HCT116 (cell line): Measurements from ENCODE around the gene ATP4A. TPM values are rescaled to one million over a fixed set of nuclear protein-coding genes. Genes with fewer than 3 reads are reported as not detected.

Experiments used
- ATAC-seq: fragments of 200-7000 bp; cut with Tn5 transposase; 2 replicates; pipeline ENCODE4 v1.9.1; 2020; ENCODE audit warnings: mild to moderate bottlenecking, moderate library complexity
- BruUV-seq: library from RNA; stranded (reverse); fragments of 400-500 nt; replicated peaks from 2 replicates; lab custom pipeline; 2021; lab: Mats Ljungman, UMichigan
- CTCF ChIA-PET: fragments of 300-600 bp; sonication (Branson Sonifier 250); formaldehyde crosslinking; loops from one replicate; lab custom pipeline; 2021; ENCODE audit warnings: antibody characterized with exemption; lab: Charles Lee
- POLR2A ChIA-PET: fragments of 300-600, 350-600 bp; sonication (Branson Sonifier 250); formaldehyde crosslinking; loops from one replicate; lab custom pipeline; 2021; ENCODE audit warnings: antibody characterized with exemption; lab: Charles Lee
- RAD21 ChIA-PET, 2 experiments: fragments of 300-600 bp; sonication (Branson Sonifier 250); formaldehyde crosslinking; loops; one replicate each; lab custom pipeline; 2023; ENCODE audit warnings: low total read pairs in 2 of 2; ENCODE audit not compliant: uncharacterized antibody in 2 of 2, unreplicated experiment in 2 of 2, low non-redundant PET in 1 of 2; lab: Charles Lee
- DNase-seq: peaks from one replicate; pipeline ENCODE4 v3.0.0-alpha.2; 2010; ENCODE audit warnings: low read depth, low spot score
- H2AFZ ChIP-seq: fragments of 200-600 bp; shearing (Covaris generic), sonication (generic); 2 replicates; pipeline ENCODE4 v1.6.1; 2017; ENCODE audit warnings: low read depth, mixed run types, mixed read lengths, antibody characterized with exemption, low read length; ENCODE audit not compliant: poor library complexity, severe bottlenecking
- H3K27ac ChIP-seq: 2 replicates; pipeline ENCODE4 v1.5.1; 2012; ENCODE audit warnings: low read depth, low read length
- H3K27me3 ChIP-seq: fragments of 200-600 bp; sonication (generic); 2 replicates; pipeline ENCODE4 v1.6.1; 2016; ENCODE audit warnings: mixed run types, low read length, mixed read lengths; ENCODE audit not compliant: insufficient read depth
- H3K36me3 ChIP-seq, 2 experiments: fragments of 200-500 bp in 1 of 2; fragments of 200-600 bp in 1 of 2; sonication (Bioruptor generic) in 1 of 2; sonication (generic) in 1 of 2; 2 replicates each; pipeline versions ENCODE4 v1.5.1 to v1.6.1; 2014 to 2016; ENCODE audit warnings: low read length in 2 of 2, inconsistent platforms in 1 of 2, mixed read lengths in 1 of 2, mixed run types in 1 of 2; ENCODE audit not compliant: insufficient read depth in 2 of 2, control insufficient read depth in 1 of 2
- H3K4me1 ChIP-seq, 2 experiments: fragments of 200-600 bp in 1 of 2; sonication (generic) in 1 of 2; 2 replicates each; pipeline versions ENCODE4 v1.5.1 to v1.6.1; 2012 to 2017; ENCODE audit warnings: low read length in 2 of 2, inconsistent platforms in 1 of 2, mild to moderate bottlenecking in 1 of 2, mixed read lengths in 1 of 2, mixed run types in 1 of 2, moderate library complexity in 1 of 2; ENCODE audit not compliant: insufficient read depth in 2 of 2, control insufficient read depth in 1 of 2
- H3K4me2 ChIP-seq: fragments of 200-600 bp; sonication (generic); 2 replicates; pipeline ENCODE4 v1.6.1; 2017; ENCODE audit warnings: mixed run types, low read length, mixed read lengths
- H3K4me3 ChIP-seq, 2 experiments: fragments of 200-600 bp in 1 of 2; sonication (generic) in 1 of 2; replicated peaks in 1 of 2; 2 replicates each; pipeline ENCODE4 v1.5.1; 2011 to 2016; ENCODE audit warnings: low read length in 2 of 2, control low read depth in 1 of 2, low read depth in 1 of 2, mild to moderate bottlenecking in 1 of 2, mixed read lengths in 1 of 2, mixed run types in 1 of 2
- H3K79me2 ChIP-seq: fragments of 200-600 bp; sonication (generic); 2 replicates; pipeline ENCODE4 v1.6.1; 2017; ENCODE audit warnings: mild to moderate bottlenecking, mixed run types, low read length, moderate library complexity, mixed read lengths; ENCODE audit not compliant: insufficient read depth
- H3K9ac ChIP-seq: fragments of 200-600 bp; sonication (generic); 2 replicates; pipeline ENCODE4 v1.6.1; 2016; ENCODE audit warnings: low read length, mixed read lengths
- H3K9me2 ChIP-seq: fragments of 200-600 bp; sonication (generic), shearing (Covaris generic); 2 replicates; pipeline ENCODE4 v1.6.1; 2017; ENCODE audit warnings: mixed run types, mild to moderate bottlenecking, moderate library complexity; ENCODE audit not compliant: insufficient read depth
- H3K9me3 ChIP-seq, 2 experiments: fragments of 200-500 bp in 1 of 2; fragments of 200-600 bp in 1 of 2; sonication (Bioruptor generic) in 1 of 2; sonication (generic) in 1 of 2; 2 replicates each; pipeline ENCODE4 v1.6.1; 2014 to 2017; ENCODE audit warnings: low read length in 2 of 2, mixed read lengths in 2 of 2, inconsistent platforms in 1 of 2, low read depth in 1 of 2, mild to moderate bottlenecking in 1 of 2, mixed run types in 1 of 2, moderate library complexity in 1 of 2; ENCODE audit not compliant: control insufficient read depth in 1 of 2, insufficient read depth in 1 of 2
- H4K20me1 ChIP-seq: fragments of 200-600 bp; sonication (generic), shearing (Covaris generic); 2 replicates; pipeline ENCODE4 v1.6.1; 2017; ENCODE audit warnings: mixed run types, mild to moderate bottlenecking, moderate library complexity; ENCODE audit not compliant: insufficient read depth
- CBX3 ChIP-seq: IDR thresholded peaks from 2 replicates; pipeline ENCODE4 v1.6.1; 2012; ENCODE audit warnings: low read depth
- CEBPB ChIP-seq: IDR thresholded peaks from 2 replicates; pipeline ENCODE4 v1.6.1; 2012; ENCODE audit warnings: low read depth
- CTCF ChIP-seq, 3 experiments: fragments of 200-600 bp in 1 of 3; sonication (generic) in 1 of 3; IDR thresholded peaks in 2 of 3; conservative IDR thresholded peaks in 1 of 3; 2 replicates each; pipeline ENCODE4 v1.5.1; 2012 to 2017; ENCODE audit warnings: low read depth in 2 of 3, low read length in 2 of 3, antibody characterized with exemption in 1 of 3, borderline replicate concordance in 1 of 3, control low read depth in 1 of 3, mild to moderate bottlenecking in 1 of 3, mixed read lengths in 1 of 3, mixed run types in 1 of 3, moderate library complexity in 1 of 3; ENCODE audit not compliant: insufficient read depth in 1 of 3
- EGR1 ChIP-seq: IDR thresholded peaks from 2 replicates; pipeline ENCODE4 v1.6.1; 2012; ENCODE audit warnings: low read depth
- EZH2 ChIP-seq: fragments of 200-600 bp; sonication (generic); IDR thresholded peaks from 2 replicates; pipeline ENCODE4 v1.6.1; 2017; ENCODE audit warnings: antibody characterized with exemption, mixed run types
- EZH2phosphoT487 ChIP-seq: fragments of 200-600 bp; IDR thresholded peaks from 2 replicates; pipeline ENCODE4 v1.6.1; 2018; ENCODE audit warnings: antibody characterized with exemption, borderline replicate concordance
- FOSL1 ChIP-seq: IDR thresholded peaks from 2 replicates; pipeline ENCODE4 v1.6.1; 2012; ENCODE audit warnings: low read depth
- JUND ChIP-seq: IDR thresholded peaks from 2 replicates; pipeline ENCODE4 v1.6.1; 2012
- MAX ChIP-seq: IDR thresholded peaks from 2 replicates; pipeline ENCODE4 v1.6.1; 2012
- POLR2A ChIP-seq: IDR thresholded peaks from 2 replicates; pipeline ENCODE4 v1.7.0; 2011; ENCODE audit warnings: borderline replicate concordance; ENCODE audit not compliant: insufficient read depth, insufficient read length; ENCODE audit errors: extremely low read depth
- POLR2AphosphoS5 ChIP-seq: IDR thresholded peaks from 2 replicates; pipeline ENCODE4 v1.6.1; 2011; ENCODE audit warnings: mild to moderate bottlenecking, low read depth, low read length, moderate library complexity
- RAD21 ChIP-seq: IDR thresholded peaks from 2 replicates; pipeline ENCODE4 v1.6.1; 2012; ENCODE audit warnings: low read depth, mild to moderate bottlenecking
- REST ChIP-seq: IDR thresholded peaks from 2 replicates; pipeline ENCODE4 v1.6.1; 2012; ENCODE audit warnings: low read depth
- SIN3A ChIP-seq: IDR thresholded peaks from 2 replicates; pipeline ENCODE4 v1.6.1; 2012; ENCODE audit warnings: low read depth
- SRF ChIP-seq: IDR thresholded peaks from 2 replicates; pipeline ENCODE4 v1.6.1; 2012; ENCODE audit warnings: low read depth
- TCF7L2 ChIP-seq: IDR thresholded peaks from 2 replicates; pipeline ENCODE4 v1.7.0; 2011; ENCODE audit warnings: borderline replicate concordance, inconsistent platforms; ENCODE audit not compliant: insufficient read depth, insufficient read length; ENCODE audit errors: extremely low read depth
- YY1 ChIP-seq: IDR thresholded peaks from 2 replicates; pipeline ENCODE4 v1.6.1; 2011; ENCODE audit warnings: low read length, low read depth, moderate library complexity, mild to moderate bottlenecking; ENCODE audit not compliant: insufficient replicate concordance; ENCODE audit errors: extremely low read depth
- ZBTB33 ChIP-seq: IDR thresholded peaks from 2 replicates; pipeline ENCODE4 v1.6.1; 2011; ENCODE audit warnings: mild to moderate bottlenecking, low read length, moderate library complexity; ENCODE audit not compliant: insufficient replicate concordance; ENCODE audit errors: extremely low read depth
- ZFX ChIP-seq: fragments of 450-650 bp; IDR thresholded peaks from 2 replicates; pipeline ENCODE4 v1.6.1; 2017
- ZNF274 ChIP-seq: fragments of 200-500 bp; sonication (Bioruptor generic); IDR thresholded peaks from 2 replicates; pipeline ENCODE4 v1.6.1; 2014; ENCODE audit warnings: mild to moderate bottlenecking, low read depth, low read length, inconsistent platforms
- intact Hi-C: fragments of 100-400 bp; cut with micrococcal nuclease; formaldehyde crosslinking; loops from 2 replicates; pipeline ENCODE4 v1.10.0; 2022
- total RNA-seq: library from RNA; stranded (reverse); gene quantifications from one replicate; pipeline ENCODE4 v1.2.1, GENCODE V29; 2021; ENCODE audit not compliant: unreplicated experiment

ATP4A gene
- total RNA-seq, 1 experiment from 2014 or later, result 0.27 TPM

- H3K79me2 ChIP-seq, result no peaks in the 10 kb centered on the region
- no peaks in the 10 kb centered on the region for H4K20me1 ChIP-seq
- H3K9me3 ChIP-seq, result no peaks in the 10 kb centered on the region
- no peak overlapping the region for H3K4me3 ChIP-seq
- RAD21 ChIA-PET, result no interaction called here
- TF ChIP-seq SIN3A (no peak), CTCF (IDR thresholded peaks at IDR 0.05 in 2 of 3, conservative IDR thresholded peaks at IDR 0.05 in 1 of 3; ENCODE audit: borderline replicate concordance in 1 of 3, insufficient read depth in 1 of 3, low read depth in 2 of 3, low read length in 2 of 3) (no peak), RAD21 (no peak), MAX (no peak), ZNF274 (no peak), SRF (no peak), EZH2phosphoT487 (no peak), EZH2 (no peak), JUND (no peak), CBX3 (no peak), ZBTB33 (no peak), ZFX (no peak), POLR2A (no peak), TCF7L2 (no peak), CEBPB (no peak), YY1 (no peak), POLR2AphosphoS5 (no peak), FOSL1 (no peak), EGR1 (no peak), REST (no peak)
- TF ChIP-seq, all 23 proteins: peak for 0
- no peaks in the 10 kb centered on the region for H3K27me3 ChIP-seq
- ChIA-PET POLR2A (no interaction called here), CTCF (no interaction called here)
- no peak overlapping the region for H3K9ac ChIP-seq
- DNase-seq (no peak), ATAC-seq (no peak)
- BruUV-seq, result no TSS peak
- H3K4me2 ChIP-seq, result no peak overlapping the region
- H3K4me1 ChIP-seq, result peaks cover 0 to 12% of the 10 kb centered on the region in 2 experiments; a peak in 1 of 4 replicates
- no peaks in the 10 kb centered on the region for H3K9me2 ChIP-seq
- H2AFZ ChIP-seq, result no peak overlapping the region
- intact Hi-C loops, result no loop called here
- H3K36me3 ChIP-seq, result no peaks in the 10 kb centered on the region
- no peak overlapping the region for H3K27ac ChIP-seq
Observed at GRCh38 chr19:35562336-35562735, 1.1 kb downstream of the ATP4A start.
